NCI-H69 (cell line): ENCODE measurements around the gene KNL1.
"Not testable (repeated sequence)": the region's sequence is repeated elsewhere in the genome, so short reads cannot be mapped to it uniquely, and the experiment has no call there.

Experiments used
- DNase-seq: peaks from one replicate; lab custom pipeline; 2025; lab: John Stamatoyannopoulos, UW

KNL1 gene

GRCh38 chr15:40660686-40661085 lies 66.6 kb downstream of the KNL1 start:
- DNase-seq = no peak

DNA sequence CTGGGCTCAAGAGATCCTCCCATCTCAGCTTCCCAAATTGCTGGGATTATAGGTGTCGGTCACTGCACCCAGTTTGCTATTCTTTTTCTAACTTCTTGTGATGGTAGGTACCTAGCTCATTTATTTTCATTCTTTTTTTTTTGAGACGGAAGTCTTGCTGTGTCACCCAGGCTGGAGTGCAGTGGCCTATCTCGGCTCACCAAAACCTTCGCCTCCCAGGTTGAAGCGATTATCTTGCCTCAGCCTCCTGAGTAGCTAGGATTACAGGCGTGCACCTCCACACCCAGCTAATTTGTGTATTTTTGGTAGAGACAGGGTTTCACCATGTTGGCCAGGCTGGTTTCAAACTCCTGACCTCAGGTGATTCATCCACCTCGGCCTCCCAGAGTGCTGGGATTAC lies 70.9 kb downstream of the KNL1 start:
- no peak for DNase-seq

DNA sequence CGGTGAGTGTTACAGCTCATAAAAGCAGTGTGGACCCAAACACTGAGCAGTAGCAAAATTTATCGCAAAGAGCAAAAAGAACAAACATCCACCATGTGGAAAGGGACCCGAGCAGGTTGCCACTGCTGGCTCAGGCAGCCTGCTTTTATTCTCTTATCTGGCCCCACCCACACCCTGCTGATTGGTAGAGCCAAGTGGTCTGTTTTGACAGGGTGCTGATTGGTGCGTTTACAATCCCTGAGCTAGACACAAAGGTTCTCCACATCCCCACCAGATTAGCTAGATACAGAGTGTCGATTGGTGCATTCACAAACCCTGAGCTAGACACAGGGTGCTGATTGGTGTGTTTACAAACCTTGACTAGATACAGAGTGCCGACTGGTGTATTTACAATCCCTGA lies 82.2 kb downstream of the KNL1 start:
- not testable (repeated sequence) for DNase-seq

DNA sequence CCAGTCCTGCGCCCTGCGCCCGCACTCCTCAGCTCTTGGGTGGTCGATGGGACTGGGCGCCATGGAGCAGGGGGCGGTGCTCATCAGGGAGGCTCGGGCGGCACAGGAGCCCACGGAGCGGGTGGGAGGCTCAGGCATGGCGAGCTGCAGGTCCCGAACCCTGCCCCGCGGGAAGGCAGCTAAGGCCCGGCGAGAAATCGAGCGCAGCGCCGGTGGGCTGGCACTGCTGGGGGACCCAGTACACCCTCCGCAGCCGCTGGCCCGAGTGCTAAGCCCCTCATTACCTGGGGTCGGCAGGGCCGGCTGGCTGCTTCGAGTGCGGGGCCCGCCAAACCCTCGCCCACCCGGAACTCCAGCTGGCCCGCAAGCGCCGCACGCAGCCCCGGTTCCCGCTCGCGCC lies 82.9 kb downstream of the KNL1 start:
- DNase-seq = not testable (repeated sequence)

DNA sequence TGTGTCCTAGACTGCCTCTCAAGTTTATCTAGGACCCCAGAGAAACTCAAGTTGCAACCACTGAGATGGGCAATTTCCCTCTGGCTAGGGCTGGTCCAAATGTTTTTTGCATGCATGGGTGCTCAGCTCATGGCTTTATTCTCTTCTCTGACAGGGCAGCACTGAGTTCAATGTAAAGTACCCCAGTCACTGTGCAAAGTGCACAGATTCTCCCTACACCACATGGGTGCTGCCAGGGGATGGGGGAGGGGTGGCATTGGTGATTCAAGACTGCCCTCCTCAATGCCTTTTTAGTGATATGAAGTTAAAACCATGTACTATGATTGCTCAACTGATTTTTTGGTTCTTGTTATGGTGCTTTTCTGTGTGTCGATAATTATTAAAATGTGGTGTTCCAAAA lies 86.1 kb downstream of the KNL1 start:
- DNase-seq = no peak

- DNase-seq = not testable (repeated sequence)
These were observed 86.9 kb downstream of the KNL1 start for GRCh38 chr15:40680959-40681358.

DNA sequence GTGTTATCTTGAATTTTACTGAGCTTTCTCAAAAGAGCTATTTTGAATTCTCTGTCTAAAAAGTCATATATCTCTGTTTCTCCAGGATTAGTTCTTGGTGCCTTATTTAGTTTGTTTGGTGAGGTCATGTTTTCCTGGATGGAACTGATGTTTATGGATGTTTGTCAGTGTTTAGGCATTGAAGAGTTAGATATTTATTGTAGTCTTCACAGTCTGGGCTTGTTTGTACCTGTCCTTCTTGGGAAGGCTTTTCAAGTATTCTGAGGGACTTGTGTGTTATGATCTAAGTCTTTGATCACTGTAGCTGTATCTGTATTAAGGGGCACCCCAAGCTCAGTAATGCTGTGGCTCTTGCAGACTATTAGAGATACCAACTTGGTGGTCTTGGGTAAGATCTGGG lies 90.3 kb downstream of the KNL1 start:
- no peak for DNase-seq

DNA sequence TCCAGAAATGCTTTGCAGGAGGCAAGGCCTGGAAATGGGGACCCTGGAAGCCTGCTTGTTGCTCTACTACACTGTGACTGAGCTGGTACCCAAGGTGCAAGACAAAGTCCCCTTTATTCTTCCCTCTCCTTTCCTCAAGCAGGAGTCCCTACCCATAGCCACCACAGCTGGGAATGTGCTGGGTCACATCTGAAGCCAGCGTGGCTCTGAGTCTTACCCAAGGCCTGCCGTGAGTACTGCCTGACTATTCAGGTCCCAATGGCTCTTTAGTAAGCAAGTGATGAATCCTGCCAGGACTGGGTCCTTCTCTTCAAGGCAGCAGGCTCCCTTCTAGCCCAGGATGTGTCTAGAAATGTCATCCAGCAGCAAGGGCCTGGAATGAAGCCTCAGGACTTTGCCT lies 91.3 kb downstream of the KNL1 start:
- no peak for DNase-seq

- no peak for DNase-seq
These were observed 95.1 kb downstream of the KNL1 start for GRCh38 chr15:40688932-40689799.

GRCh38 chr15:40691737-40692136 lies 97.7 kb downstream of the KNL1 start:
- no peak for DNase-seq

DNA sequence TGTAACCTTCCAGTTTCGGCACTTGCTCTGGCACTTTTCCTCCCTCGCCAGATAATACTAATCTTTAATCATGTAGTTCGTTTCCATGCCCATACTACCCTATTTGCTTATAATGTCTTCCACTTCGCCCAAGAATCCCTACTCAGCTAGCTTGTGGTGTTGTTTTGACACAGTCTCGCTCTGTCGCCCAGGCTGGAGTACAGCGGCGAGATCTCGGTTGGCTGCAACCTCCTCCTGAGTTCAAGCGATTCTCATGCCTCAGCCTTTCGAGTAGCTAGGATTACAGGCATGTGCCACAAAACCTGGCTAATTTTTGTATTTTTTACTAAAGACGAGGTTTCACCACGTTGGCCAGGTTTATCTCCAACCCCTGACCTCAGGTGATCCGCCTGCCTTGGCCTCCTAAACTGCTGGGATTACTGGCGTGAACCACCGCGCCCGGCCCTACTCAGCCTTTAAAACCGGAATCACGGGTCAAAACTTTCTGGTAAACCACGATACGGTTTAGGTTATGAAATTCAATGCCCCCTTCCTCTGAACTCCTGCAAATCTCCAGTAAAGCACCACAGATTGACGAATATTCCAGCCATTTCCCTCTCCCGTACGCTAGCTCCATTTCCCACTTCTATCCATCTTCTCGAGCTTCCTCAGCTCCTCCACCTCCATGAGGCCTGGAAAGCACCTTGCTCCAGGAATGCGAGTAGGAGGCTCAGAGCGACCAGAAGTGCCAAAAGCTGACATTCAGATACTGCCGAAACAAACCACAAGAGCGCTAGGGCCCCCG lies 100.0 kb downstream of the KNL1 start:
- no peak for DNase-seq

DNA sequence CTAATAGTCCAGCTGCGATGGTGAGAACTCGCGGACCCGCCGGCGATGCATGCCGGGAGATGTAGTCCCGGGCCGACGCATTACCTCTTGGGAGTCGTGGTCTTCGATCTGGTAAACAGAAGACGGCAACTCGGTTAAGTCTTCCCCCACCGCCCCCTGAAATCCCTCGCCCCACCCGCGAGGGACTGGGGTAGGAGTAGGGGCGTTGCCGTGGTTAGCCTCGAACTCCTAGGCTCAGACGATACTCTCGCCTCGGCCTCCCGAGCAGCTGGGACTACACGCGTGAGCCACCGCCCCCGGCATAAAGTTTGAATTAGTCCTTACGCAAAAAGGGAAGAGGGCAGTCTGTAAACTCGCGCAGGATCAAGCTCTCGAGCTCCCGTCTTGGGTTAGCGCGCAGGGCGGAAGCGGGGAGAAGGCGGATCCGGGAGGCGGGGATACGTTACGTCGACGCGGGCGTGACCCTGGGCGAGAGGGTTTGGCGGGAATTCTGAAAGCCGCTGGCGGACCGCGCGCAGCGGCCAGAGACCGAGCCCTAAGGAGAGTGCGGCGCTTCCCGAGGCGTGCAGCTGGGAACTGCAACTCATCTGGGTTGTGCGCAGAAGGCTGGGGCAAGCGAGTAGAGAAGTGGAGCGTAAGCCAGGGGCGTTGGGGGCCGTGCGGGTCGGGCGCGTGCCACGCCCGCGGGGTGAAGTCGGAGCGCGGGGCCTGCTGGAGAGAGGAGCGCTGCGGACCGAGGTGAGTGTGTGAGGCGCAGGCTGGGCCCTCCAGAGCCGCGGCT lies 100.8 kb downstream of the KNL1 start, which contains the start of gene RAD51:
Gene RAD51 (plus strand): TSS at position 487 of the 781 bp plus-strand sequence. CDS start 3,585 bp downstream, outside the sequence.
- DNase-seq = peak; percentile 98

DNA sequence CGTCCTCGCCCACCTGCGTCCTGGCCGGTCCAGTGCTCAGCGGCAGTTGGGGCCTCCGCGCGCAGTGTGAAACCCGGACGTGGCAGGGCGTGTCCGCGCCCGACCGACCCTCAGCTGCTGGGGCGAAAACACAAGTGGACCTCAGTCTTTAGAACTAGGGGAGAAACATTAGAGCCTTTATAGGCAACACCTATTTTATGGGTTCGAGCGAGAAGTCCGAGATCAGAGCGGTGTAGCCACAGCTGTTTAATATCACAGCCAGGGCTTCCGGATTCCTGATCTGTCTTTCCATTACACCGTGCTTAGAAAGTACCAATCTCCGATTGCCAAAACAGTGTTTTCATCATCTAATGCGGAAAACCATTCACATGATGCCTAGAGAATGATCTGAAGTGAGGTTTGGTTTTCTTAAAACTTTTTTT lies 101.4 kb downstream of the KNL1 start:
- DNase-seq = no peak

GRCh38 chr15:40696228-40696627 lies 102.2 kb downstream of the KNL1 start:
- DNase-seq = peak; percentile 10

GRCh38 chr15:40697916-40698315 lies 103.9 kb downstream of the KNL1 start:
- no peak for DNase-seq

GRCh38 chr15:40702077-40702476 lies 108.0 kb downstream of the KNL1 start:
- peak; percentile 22 for DNase-seq

DNA sequence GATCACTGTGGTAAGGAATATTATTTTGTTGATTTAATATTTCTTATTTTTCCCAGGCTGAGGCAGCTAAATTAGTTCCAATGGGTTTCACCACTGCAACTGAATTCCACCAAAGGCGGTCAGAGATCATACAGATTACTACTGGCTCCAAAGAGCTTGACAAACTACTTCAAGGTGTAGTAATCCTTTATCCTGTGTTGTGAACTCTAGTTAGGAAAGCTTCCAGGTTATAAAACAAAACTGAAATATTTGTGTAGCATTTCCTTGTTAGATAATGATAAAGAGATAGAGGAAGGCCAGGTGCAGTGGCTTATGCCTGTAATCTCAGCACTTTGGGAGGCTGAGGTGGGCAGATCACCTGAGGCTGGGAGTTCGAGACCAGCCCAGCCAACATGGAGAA lies 112.1 kb downstream of the KNL1 start:
- no peak for DNase-seq
